Measurements from ENCODE around the gene PSG4. TPM values are rescaled to one million over a fixed set of nuclear protein-coding genes. Genes with fewer than 3 reads are reported as not detected.
"Not testable (repeated sequence)": the region's sequence is repeated elsewhere in the genome, so short reads cannot be mapped to it uniquely, and the experiment has no call there.

The PSG4 gene
- total and polyA plus RNA-seq, 2 of the 8 experiments (the other 6 are each of a cell fraction or from before 2014, with no cell fraction given), result not detected

DNA sequence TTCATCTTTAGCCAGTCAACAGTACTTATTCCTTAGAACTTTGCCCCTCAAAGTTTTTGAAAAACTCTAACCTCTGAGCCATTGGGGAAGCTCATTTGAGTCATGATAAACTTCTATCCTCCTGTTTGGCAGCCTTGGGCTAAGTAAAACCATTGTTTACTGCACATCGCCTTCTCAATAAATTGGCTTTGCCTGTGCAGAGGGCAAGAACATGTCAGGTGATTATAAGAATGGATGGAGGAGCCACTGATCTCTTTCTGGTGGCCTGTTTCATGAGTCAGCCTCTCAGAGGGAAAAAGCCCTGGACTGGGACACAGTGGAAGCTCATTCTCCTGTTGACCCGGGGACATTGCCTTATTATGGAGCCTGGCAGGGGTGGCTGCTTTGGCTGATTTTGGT, 19.4 kb upstream of the PSG4 start (continued):
- no peak for TF ChIP-seq TAF1 (IDR thresholded peaks at IDR 0.05; ENCODE audit: low read depth, low read length)
- no peak for TF ChIP-seq KDM5A (IDR thresholded peaks at IDR 0.05; ENCODE audit: low read length)
- no peak for TF ChIP-seq CHD1 (IDR thresholded peaks at IDR 0.05; ENCODE audit: low read depth, low read length)

- H3K4ac ChIP-seq (replicated peaks; ENCODE audit: insufficient read length, low read depth, low read length); H2AK5ac ChIP-seq (ENCODE audit: low read depth, low read length); FAIRE-seq; H2BK5ac ChIP-seq (ENCODE audit: low read depth, low read length); POLR2A ChIA-PET (ENCODE audit: partially characterized antibody); H3K18ac ChIP-seq (ENCODE audit: extremely low read depth, low read length); H3K4me2 ChIP-seq (ENCODE audit: insufficient read depth in 1 of 2, low read depth in 2 of 2, low read length in 2 of 2); H2BK20ac ChIP-seq (ENCODE audit: low read length); H4K5ac ChIP-seq (ENCODE audit: insufficient read length, low read depth, low read length); H3K14ac ChIP-seq (ENCODE audit: insufficient read length); H2BK15ac ChIP-seq (ENCODE audit: low read length); H3K36me3 ChIP-seq (ENCODE audit: control insufficient read depth in 2 of 4, insufficient read depth in 4 of 4, low read length in 3 of 4); H3K4me1 ChIP-seq (replicated peaks in 1 of 4; ENCODE audit: control insufficient read depth in 3 of 4, insufficient read depth in 4 of 4, low read length in 3 of 4); CTCF ChIA-PET (ENCODE audit: partially characterized antibody); H4K8ac ChIP-seq (ENCODE audit: extremely low read depth, insufficient read depth, low read length); H2AFZ ChIP-seq (ENCODE audit: low read length); H3K56ac ChIP-seq (replicated peaks; ENCODE audit: insufficient read length, low read depth, low read length); H4K20me1 ChIP-seq (replicated peaks in 1 of 2; ENCODE audit: control insufficient read depth in 1 of 2, insufficient read depth in 2 of 2, low read length in 2 of 2); DNase-seq (ENCODE audit: low read depth in 1 of 2, low spot score in 2 of 2); H3K79me2 ChIP-seq (ENCODE audit: control insufficient read depth in 1 of 2, insufficient read depth in 2 of 2, low read length in 2 of 2); H3K4me3 ChIP-seq (ENCODE audit: extremely low read depth in 1 of 4, insufficient read depth in 2 of 4, low read depth in 3 of 4, low read length in 4 of 4); H3K27me3 ChIP-seq (replicated peaks in 1 of 4; ENCODE audit: control insufficient read depth in 3 of 4, extremely low read depth in 1 of 4, insufficient read depth in 3 of 4, low read length in 3 of 4); H3K27ac ChIP-seq (ENCODE audit: low read depth, low read length); H3K23me2 ChIP-seq (ENCODE audit: low read depth, low read length); H3K9ac ChIP-seq (replicated peaks in 1 of 4; ENCODE audit: extremely low read depth in 1 of 4, low read depth in 3 of 4, low read length in 3 of 4); H2BK12ac ChIP-seq (ENCODE audit: low read depth, low read length); H3K23ac ChIP-seq (ENCODE audit: insufficient read length); H4K91ac ChIP-seq (replicated peaks; ENCODE audit: insufficient read length, low read length); H2BK120ac ChIP-seq (replicated peaks; ENCODE audit: low read depth, low read length); H3K79me1 ChIP-seq (ENCODE audit: low read depth, low read length): not testable (repeated sequence)
- peaks cover 18 to 56% of the 10 kb centered on the region in 2 experiments; a peak in 3 of 4 replicates for H3K9me3 ChIP-seq (ENCODE audit: insufficient read depth in 2 of 2, low read depth in 1 of 2, low read length in 1 of 2)
- 76% methylated on average over 5 of the region's 5 CpGs; no CpG with 5 or more reads in 1 of the 2 experiments for WGBS, 2 experiments (ENCODE audit: extremely low coverage in 1 of 2, insufficient coverage in 1 of 2, insufficient read length in 1 of 2, insufficient replicate concordance in 2 of 2, low coverage in 1 of 2, low lambda C conversion rate in 2 of 2, missing lambda C conversion rate in 1 of 2)
These were observed 18.9 kb upstream of the PSG4 start for GRCh38 chr19:43224201-43224854.
